GM10248 (cell line): ENCODE results near the gene RNFT2.

ENCODE experiments used
- CTCF ChIA-PET: fragments of 300-600 bp; sonication (Branson Sonifier 250); formaldehyde crosslinking; extraction: SDS; loops from one replicate; lab custom pipeline; 2021; ENCODE audit warnings: antibody characterized with exemption; lab: Yijun Ruan, JAX
- POLR2A ChIA-PET: fragments of 350-650 bp; sonication (Branson Sonifier 250); formaldehyde crosslinking; extraction: SDS; loops from one replicate; lab custom pipeline; 2020; ENCODE audit warnings: antibody characterized with exemption; lab: Yijun Ruan, JAX
- DNase-seq: peaks from one replicate; pipeline ENCODE4 v3.0.0; 2012; ENCODE audit errors: extremely low spot score
- CTCF ChIP-seq: IDR thresholded peaks from 2 replicates; pipeline ENCODE4 v1.5.1; 2012; ENCODE audit warnings: mild to moderate bottlenecking, low read depth; ENCODE audit errors: extremely low read depth, missing control alignments, control extremely low read depth

The RNFT2 gene

GRCh38 chr12:116880213-116880816 is 142.2 kb downstream of the RNFT2 start:
- ChIA-PET CTCF (interaction anchor here (2.0 to 3.7 kb wide), 2 partner anchors 8 to 17 kb away, joined by 7 to 9 read pairs; no protein-coding TSS in a partner anchor), POLR2A (no interaction called here)
- DNase-seq = no peak
- no peak for TF ChIP-seq CTCF

- ChIA-PET POLR2A (no interaction called here), CTCF (interaction anchor here (1.1 to 3.7 kb wide), 4 partner anchors 9 to 24 kb away, joined by 3 to 9 read pairs (median 7); no protein-coding TSS in a partner anchor)
- peak; percentile 69 for DNase-seq
- TF ChIP-seq CTCF = peak; percentile 24
Measured at GRCh38 chr12:116880817-116881324, 142.8 kb downstream of the RNFT2 start.

- no peak for DNase-seq
- ChIA-PET CTCF (interaction anchor here (1.1 to 3.7 kb wide), 4 partner anchors 9 to 24 kb away, joined by 3 to 9 read pairs (median 7); no protein-coding TSS in a partner anchor), POLR2A (no interaction called here)
- TF ChIP-seq CTCF = no peak
Measured at GRCh38 chr12:116881325-116881876, 143.3 kb downstream of the RNFT2 start, which contains the start of gene HRK. Gene HRK, minus strand, starts transcription at chr12:116881441. Its CDS starts 134 bp downstream, at chr12:116881307.

- ChIA-PET POLR2A (no interaction called here), CTCF (interaction anchor here (0.6 to 3.7 kb wide), 10 partner anchors 10 to 179 kb away, joined by 3 to 14 read pairs (median 4); no protein-coding TSS in a partner anchor)
Measured at GRCh38 chr12:116881877-116882507, 143.9 kb downstream of the RNFT2 start.

GRCh38 chr12:116882742-116883141 is 144.6 kb downstream of the RNFT2 start:
- TF ChIP-seq CTCF = peak; percentile 13
- ChIA-PET POLR2A (no interaction called here), CTCF (interaction anchor here (0.6 to 3.7 kb wide), 9 partner anchors 11 to 179 kb away, joined by 3 to 14 read pairs (median 4); no protein-coding TSS in a partner anchor)
- DNase-seq = peak; percentile 26

More at GRCh38 chr12:116881877-116882507, 143.9 kb downstream of the RNFT2 start:
- TF ChIP-seq CTCF = no peak
- no peak for DNase-seq

- no peak for TF ChIP-seq CTCF
- CTCF ChIA-PET = no interaction called here
- POLR2A ChIA-PET = no interaction called here
- DNase-seq = no peak
Measured at GRCh38 chr12:116884871-116885270, 146.8 kb downstream of the RNFT2 start.
